SU-DHL-6 (cell line): ENCODE measurements around the gene LAPTM5.
A peak's percentile ranks its signal among the peaks of the same experiment; 100 is the strongest.

Experiments
- H2AFZ ChIP-seq: fragments of 200-600 bp; sonication (generic); 2 replicates; pipeline ENCODE4 v1.6.1; 2014; ENCODE audit warnings: low read depth, mild to moderate bottlenecking, moderate library complexity, mixed read lengths, antibody characterized with exemption, low read length; ENCODE audit not compliant: severe bottlenecking
- H3F3A ChIP-seq: fragments of 200-600 bp; shearing (Covaris generic); 2 replicates; pipeline ENCODE4 v1.6.0; 2016; ENCODE audit warnings: antibody characterized with exemption, mild to moderate bottlenecking; ENCODE audit not compliant: insufficient read depth
- H3K27ac ChIP-seq: fragments of 200-600 bp; sonication (generic); 2 replicates; pipeline ENCODE4 v1.5.1; 2016; ENCODE audit warnings: low read depth, mild to moderate bottlenecking, low read length, moderate library complexity, mixed read lengths
- H3K27me3 ChIP-seq: fragments of 200-600 bp; sonication (generic), shearing (Covaris generic); 2 replicates; pipeline ENCODE4 v1.6.0; 2014; ENCODE audit warnings: mild to moderate bottlenecking, low read length
- H3K36me3 ChIP-seq: fragments of 200-600 bp; sonication (generic); 2 replicates; pipeline ENCODE4 v1.6.1; 2014; ENCODE audit warnings: mild to moderate bottlenecking, low read length, mixed read lengths
- H3K4me2 ChIP-seq: fragments of 300-600, 200-600 bp; shearing (Covaris generic), sonication (generic); 2 replicates; pipeline ENCODE4 v1.6.0; 2014; ENCODE audit warnings: low read length, low read depth, mild to moderate bottlenecking; ENCODE audit not compliant: poor library complexity, severe bottlenecking
- H3K4me3 ChIP-seq: fragments of 200-600 bp; sonication (generic); 2 replicates; pipeline ENCODE4 v1.5.1; 2014; ENCODE audit warnings: antibody characterized with exemption, low read length, mild to moderate bottlenecking, mixed read lengths; ENCODE audit not compliant: insufficient read depth, poor library complexity, severe bottlenecking
- H3K79me2 ChIP-seq: fragments of 200-600 bp; sonication (generic); 2 replicates; pipeline ENCODE4 v1.6.1; 2014; ENCODE audit warnings: mild to moderate bottlenecking, low read length, moderate library complexity; ENCODE audit not compliant: insufficient read depth
- H3K9ac ChIP-seq: fragments of 200-600 bp; sonication (generic); 2 replicates; pipeline ENCODE4 v1.7.0; 2014; ENCODE audit warnings: mild to moderate bottlenecking, low read length
- H3K9me2 ChIP-seq: fragments of 200-600 bp; sonication (generic); replicated peaks from 2 replicates; pipeline ENCODE4 v1.6.1; 2014; ENCODE audit warnings: low read length; ENCODE audit not compliant: insufficient read depth
- H3K9me3 ChIP-seq: fragments of 200-600 bp; sonication (generic); 2 replicates; pipeline ENCODE4 v1.6.1; 2014; ENCODE audit warnings: low read length, mixed read lengths; ENCODE audit not compliant: insufficient read depth
- H4K20me1 ChIP-seq: fragments of 200-600 bp; sonication (generic); 2 replicates; pipeline ENCODE4 v1.6.1; 2014; ENCODE audit warnings: low read depth, mild to moderate bottlenecking, antibody characterized with exemption, low read length, moderate library complexity, mixed read lengths
- EZH2phosphoT487 ChIP-seq: fragments of 200-600 bp; sonication (generic), shearing (Covaris generic); conservative IDR thresholded peaks from 2 replicates; pipeline ENCODE4 v1.6.1; 2018; ENCODE audit warnings: mild to moderate bottlenecking, antibody characterized with exemption, low read length, moderate library complexity, mixed read lengths
- TF ChIP-seq, protein P1 (sequence below): fragments of 200-600 bp; sonication (generic); IDR thresholded peaks from one replicate; pipeline ENCODE4 v1.5.1; 2017; ENCODE audit warnings: antibody characterized with exemption, mild to moderate bottlenecking, low read length, moderate library complexity; ENCODE audit not compliant: insufficient read depth, poor library complexity, severe bottlenecking

The LAPTM5 gene

DNA sequence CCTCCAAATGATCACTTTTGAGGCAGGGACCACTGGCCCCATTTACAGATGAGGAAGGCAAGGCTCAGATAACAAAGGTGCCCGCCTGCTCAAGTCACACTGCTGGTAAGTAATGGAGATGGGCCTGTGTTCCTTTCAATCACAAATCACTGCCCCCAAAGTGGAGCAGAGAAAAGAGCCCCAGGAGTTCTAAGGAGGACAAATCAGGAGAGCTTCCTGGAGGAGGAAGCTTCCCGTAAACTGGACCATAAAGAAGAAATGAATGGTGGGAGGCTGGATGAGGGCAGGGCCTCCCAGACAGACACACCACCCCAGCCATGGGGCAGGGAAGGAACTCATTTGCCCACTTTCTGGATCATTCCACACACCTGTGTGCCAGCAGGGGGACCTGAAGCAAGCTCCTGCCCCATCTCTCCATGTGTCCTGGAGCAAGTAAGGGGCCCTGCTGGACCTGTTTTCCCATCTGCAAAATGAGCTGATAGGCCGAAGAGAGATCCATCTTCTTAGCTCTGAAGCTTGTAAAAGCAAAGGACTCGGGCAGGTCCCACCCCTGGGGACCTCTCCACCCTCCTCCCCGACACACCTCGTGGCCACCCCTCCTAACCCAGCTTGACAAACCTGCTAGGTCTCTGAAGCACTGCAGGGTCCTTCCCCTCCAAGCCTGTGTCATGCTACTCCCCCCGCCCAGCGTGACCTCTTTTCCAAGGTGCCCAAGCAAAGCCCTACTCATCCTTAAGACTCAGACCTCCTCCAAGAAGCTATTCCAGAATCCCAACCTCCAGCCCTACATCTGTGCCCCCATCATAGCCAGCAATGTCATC, 5.5 kb downstream of the LAPTM5 start:
- Histone ChIP-seq H2AFZ (no peak overlapping the region), H3K9ac (peak overlapping the region; percentile 58), H3K27me3 (no peaks in the 10 kb centered on the region), H3K9me3 (no peaks in the 10 kb centered on the region), H3K36me3 (peaks cover 4% of the 10 kb centered on the region; the same call in 1 of the 2 replicates), H3K79me2 (peaks cover 93% of the 10 kb centered on the region), H3F3A (peaks cover 84% of the 10 kb centered on the region), H3K9me2 (no peaks in the 10 kb centered on the region), H3K4me3 (peak overlapping the region; percentile 41), H3K27ac (peak overlapping the region; percentile 90), H4K20me1 (peaks cover 6% of the 10 kb centered on the region; the same call in 1 of the 2 replicates), H3K4me2 (peak overlapping the region; percentile 68)
- no peak for TF ChIP-seq EZH2phosphoT487
- TF ChIP-seq, protein P1, sequence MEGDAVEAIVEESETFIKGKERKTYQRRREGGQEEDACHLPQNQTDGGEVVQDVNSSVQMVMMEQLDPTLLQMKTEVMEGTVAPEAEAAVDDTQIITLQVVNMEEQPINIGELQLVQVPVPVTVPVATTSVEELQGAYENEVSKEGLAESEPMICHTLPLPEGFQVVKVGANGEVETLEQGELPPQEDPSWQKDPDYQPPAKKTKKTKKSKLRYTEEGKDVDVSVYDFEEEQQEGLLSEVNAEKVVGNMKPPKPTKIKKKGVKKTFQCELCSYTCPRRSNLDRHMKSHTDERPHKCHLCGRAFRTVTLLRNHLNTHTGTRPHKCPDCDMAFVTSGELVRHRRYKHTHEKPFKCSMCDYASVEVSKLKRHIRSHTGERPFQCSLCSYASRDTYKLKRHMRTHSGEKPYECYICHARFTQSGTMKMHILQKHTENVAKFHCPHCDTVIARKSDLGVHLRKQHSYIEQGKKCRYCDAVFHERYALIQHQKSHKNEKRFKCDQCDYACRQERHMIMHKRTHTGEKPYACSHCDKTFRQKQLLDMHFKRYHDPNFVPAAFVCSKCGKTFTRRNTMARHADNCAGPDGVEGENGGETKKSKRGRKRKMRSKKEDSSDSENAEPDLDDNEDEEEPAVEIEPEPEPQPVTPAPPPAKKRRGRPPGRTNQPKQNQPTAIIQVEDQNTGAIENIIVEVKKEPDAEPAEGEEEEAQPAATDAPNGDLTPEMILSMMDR = no peak

DNA sequence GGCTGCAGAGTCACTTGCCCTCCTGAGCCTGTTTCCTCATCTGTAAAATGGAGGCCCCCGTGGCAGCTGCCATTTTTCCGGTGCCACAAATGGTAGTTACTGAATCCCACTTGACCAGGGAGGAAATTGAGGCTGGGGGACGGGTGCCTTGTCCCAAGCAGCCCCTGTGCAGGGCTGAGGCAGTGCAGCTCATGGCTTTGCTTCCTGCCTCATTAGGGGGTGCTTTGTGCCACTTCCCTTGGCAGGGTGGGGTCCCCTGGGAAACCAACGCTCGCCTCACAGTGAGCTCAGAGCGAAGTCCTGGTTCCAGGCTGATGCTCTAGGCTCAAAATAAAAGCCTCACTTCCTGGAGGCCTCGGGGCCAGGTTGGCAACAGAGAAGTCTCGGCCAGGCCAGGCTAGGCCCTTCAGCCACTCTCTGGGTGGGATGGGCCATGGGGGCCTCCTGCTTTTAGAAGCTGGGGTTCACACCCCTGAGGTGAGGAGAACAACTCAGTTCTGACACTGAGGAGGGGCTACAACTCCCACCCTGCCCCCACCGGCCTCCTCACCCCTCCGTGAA, 6.8 kb downstream of the LAPTM5 start:
- Histone ChIP-seq H3K36me3 (peaks cover 4% of the 10 kb centered on the region; the same call in 1 of the 2 replicates), H3K9me2 (no peaks in the 10 kb centered on the region), H3K79me2 (peaks cover 93% of the 10 kb centered on the region), H2AFZ (no peak overlapping the region), H3F3A (peaks cover 78% of the 10 kb centered on the region), H3K4me2 (peak overlapping the region; percentile 68), H3K4me3 (peak overlapping the region; percentile 8), H3K9ac (peak overlapping the region; percentile 58), H3K9me3 (no peaks in the 10 kb centered on the region), H4K20me1 (peaks cover 6% of the 10 kb centered on the region; the same call in 1 of the 2 replicates), H3K27me3 (no peaks in the 10 kb centered on the region), H3K27ac (peak overlapping the region; percentile 90)
- no peak for TF ChIP-seq EZH2phosphoT487
- TF ChIP-seq, protein P1 = no peak

DNA sequence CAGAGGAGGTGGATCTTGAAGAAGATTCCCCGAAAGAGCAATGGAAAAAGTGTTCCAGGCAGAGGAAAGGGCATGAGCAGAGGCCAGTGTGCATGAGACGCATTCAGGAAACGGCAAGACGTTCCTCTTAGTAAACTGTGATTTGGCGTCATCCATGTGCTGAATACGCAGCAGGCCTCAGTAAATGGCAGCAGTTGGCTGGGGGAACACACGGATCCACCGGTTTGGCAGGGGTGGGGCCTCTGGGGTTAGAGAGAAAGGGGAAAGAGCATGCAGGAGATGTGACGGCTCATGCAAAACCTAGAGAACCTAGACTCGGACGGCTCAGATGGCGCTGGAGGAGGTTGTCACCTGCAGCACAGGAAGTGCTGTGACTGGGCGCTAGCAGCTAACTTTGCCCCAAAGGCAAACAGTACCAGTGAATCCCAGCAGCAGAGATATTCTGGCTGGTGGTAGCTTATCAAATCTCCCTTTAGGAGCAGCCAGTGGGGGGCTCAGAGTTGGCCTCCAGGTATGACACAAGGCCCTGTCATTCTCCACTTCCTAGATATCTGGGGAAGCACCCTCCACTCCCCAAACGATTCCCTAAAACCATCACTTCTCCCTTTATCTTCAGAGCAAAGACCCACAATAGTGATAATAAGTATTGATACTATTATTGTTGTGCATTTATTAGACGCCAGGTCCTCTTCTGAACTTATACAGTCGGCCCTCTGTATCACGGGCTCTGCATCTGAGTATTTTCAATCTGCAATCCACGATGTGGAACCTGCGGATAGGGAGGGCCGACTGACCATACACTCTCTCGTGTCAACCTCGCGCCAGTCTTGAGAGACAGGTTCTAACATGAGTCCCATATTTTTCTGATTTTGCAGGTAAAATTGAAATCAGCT, 7.6 kb downstream of the LAPTM5 start:
- TF ChIP-seq, protein P1 = no peak
- TF ChIP-seq EZH2phosphoT487 = no peak
- Histone ChIP-seq H3K4me2 (peak overlapping the region; percentile 68), H3K9me3 (no peaks in the 10 kb centered on the region), H4K20me1 (peaks cover 6% of the 10 kb centered on the region; the same call in 1 of the 2 replicates), H3K9me2 (no peaks in the 10 kb centered on the region), H3K36me3 (peaks cover 4% of the 10 kb centered on the region; the same call in 1 of the 2 replicates), H3F3A (peaks cover 76% of the 10 kb centered on the region), H3K9ac (peak overlapping the region; percentile 58), H2AFZ (no peak overlapping the region), H3K4me3 (peak overlapping the region; percentile 28), H3K79me2 (peaks cover 93% of the 10 kb centered on the region), H3K27ac (peak overlapping the region; percentile 90), H3K27me3 (no peaks in the 10 kb centered on the region)
